GM11168 (cell line): ENCODE data around the gene TOGARAM2.

Source experiments
- in situ Hi-C: fragments of 300-500 bp; cut with MboI; formaldehyde crosslinking; loops from one replicate; pipeline ENCODE4 v1.12.0; 2022; ENCODE audit warnings: low sequenced_read_pairs; ENCODE audit not compliant: unreplicated experiment

TOGARAM2 gene

DNA sequence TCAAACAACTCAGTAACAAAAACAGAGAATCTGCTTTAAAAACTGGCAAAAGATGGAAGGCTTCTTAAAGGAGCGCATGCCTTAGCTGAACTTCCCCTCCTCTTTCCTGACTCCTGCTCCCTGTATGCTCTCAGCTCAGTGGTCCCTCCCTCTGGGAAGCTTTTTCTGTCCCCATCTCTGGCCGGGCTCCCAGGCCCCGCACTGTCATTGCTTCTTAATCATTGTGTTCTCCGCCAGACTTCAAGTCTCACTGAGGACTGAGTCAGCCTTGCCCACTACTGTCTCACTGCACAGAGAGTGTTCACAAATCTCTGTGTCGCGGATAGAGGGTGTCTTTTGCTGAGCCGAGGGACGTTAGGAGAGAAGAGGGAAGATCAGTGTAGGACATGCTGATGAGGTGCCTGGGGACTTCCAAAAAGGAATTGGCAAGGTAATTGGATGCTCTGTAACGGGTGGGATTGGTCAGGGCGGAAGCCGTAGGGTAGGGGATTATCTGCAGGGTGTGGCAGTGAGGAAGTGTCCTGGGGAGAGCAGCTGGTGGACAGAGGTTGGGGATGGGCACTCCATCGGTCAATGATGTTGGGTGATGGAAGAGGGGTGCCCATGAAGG, 16.2 kb downstream of the TOGARAM2 start:
- in situ Hi-C loops: no loop called here

DNA sequence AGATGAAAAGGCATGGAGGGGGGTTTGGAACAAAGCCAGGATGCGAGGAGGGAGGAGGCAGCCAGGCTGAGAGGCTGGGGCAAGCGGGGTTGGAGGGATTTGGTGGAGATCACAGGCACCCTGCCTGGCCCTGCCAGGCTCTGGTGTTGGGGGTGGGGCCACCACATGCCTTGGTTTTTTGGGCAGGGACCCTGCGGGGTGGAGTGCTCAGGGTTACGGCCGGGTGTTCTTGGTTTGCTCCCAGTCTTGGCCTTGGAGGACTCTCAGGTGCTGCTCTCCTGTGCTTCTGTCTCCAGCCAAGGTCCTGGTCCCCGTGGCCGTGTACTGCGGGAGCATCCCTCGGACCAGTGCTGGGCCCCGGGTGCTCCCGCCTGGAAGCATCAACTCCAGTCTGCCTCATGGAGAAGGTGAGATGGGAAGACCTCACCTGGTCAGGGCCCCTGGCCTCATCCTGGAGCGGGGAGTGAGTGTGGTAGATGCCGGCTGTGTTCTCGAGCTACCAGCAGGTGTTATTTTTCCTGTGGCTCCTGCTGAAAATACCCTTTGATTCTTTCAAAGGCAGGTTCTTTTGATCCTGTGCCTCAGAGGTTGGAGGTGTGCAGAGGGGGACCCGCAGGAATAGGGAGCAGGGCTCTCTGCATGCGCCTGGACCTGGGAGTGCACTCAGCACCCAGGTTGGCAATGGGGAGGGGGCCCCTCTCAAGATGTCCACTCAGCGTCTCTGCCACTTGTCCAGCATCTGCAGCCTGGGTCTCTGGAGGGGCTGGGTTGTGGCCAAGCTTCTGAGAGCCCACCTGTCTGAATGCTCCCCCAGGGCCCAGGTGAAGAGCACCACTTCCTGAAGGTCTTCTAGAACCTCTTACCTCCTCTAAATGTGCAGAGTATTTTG, 17.0 kb downstream of the TOGARAM2 start:
- in situ Hi-C loops: no loop called here

DNA sequence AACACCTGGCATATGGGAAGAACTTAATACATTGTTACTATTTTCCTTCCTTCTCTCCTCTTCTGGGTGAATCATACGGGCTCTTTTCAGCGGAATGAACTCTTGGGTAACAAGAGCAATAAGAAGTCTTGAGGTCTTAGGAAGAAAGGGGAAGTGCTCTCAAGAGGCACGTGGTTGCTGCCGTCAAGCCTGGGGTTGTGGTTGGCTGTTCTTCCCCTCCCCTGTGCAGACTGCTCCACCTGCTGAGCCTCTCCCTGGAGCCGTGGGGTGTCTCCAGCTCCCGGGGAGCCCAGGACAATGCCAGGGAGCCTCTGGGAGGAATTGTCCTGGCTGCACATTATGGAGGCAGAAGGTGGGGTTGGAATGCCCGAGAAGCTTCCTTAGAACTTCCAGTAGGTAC, 19.4 kb downstream of the TOGARAM2 start:
- in situ Hi-C loops: no loop called here

DNA sequence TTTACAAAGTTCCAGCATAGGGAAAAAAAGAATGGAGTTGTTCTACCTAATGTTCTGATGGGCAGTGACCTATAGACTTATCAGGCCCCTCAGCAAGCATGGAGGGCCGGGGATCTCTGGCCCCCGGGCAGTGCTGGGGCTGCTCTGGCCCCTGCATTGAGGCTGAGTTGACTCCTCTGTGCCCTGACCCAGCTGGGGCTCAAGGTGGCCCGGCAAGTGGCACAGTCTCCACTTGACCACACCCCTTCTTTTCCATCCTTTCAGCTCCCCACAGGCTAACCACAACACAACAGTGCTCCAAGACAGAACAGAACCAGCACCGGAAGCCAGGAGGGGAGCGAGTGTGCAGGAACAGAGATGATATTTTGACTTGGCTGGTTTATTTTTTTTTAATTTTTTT, 19.9 kb downstream of the TOGARAM2 start:
- in situ Hi-C loops: no loop called here

DNA sequence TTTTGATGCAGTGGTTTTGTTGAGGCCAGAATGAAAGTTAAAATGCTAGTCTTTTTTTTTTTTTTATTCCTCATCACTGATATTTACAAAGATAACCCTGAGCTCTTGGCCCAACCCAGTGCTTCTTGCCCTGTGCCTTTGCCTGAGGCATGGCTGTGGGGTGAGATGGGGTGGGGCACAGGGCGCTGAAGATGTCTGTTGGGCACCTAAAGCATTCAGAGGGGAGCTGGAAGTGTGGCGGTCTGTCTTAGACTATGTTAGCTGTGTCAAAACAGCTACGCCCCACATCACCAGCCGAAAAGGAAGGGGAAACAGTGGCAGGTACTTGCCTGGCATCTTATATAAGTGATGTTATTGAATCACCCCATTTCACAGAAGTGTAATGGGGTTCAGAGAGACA, 20.7 kb downstream of the TOGARAM2 start:
- in situ Hi-C loops: no loop called here

DNA sequence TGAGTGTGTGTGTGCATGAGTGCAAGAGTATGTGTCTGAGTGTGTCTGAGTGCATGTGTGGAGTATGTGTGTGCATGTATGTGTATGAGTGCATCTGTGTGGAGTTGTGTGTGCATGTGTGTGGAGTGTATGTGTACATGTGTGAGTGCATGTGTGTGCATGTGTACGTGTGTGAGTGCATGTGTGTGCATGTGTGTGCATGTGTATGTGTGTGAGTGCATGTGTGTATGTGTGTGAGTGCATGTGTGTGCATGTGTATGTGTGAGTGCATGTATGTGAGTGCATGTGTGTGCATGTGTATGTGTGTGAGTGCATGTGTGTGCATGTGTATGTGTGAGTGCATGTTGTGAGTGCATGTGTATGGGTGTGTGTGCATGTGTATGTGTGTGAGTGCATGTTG, 23.7 kb downstream of the TOGARAM2 start:
- in situ Hi-C loops: no loop called here

DNA sequence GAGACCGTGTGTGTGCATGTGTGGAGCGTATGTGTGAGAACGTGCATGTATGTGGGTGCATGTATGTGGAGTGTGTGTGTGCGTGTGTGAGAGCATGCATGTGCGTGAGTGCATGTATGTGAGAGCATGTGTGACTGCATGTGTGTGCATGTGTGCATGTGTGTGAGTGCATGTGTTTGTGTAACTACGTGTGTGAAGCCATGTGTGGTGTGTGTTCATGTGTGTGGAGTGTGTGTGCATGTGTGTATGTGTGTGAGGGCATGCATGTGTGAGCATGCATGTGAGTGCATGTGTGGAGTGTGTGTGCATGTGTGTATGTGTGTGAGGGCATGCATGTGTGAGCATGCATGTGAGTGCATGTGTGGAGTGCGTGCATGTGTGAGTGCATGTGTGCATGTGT, 24.2 kb downstream of the TOGARAM2 start:
- in situ Hi-C loops: no loop called here

DNA sequence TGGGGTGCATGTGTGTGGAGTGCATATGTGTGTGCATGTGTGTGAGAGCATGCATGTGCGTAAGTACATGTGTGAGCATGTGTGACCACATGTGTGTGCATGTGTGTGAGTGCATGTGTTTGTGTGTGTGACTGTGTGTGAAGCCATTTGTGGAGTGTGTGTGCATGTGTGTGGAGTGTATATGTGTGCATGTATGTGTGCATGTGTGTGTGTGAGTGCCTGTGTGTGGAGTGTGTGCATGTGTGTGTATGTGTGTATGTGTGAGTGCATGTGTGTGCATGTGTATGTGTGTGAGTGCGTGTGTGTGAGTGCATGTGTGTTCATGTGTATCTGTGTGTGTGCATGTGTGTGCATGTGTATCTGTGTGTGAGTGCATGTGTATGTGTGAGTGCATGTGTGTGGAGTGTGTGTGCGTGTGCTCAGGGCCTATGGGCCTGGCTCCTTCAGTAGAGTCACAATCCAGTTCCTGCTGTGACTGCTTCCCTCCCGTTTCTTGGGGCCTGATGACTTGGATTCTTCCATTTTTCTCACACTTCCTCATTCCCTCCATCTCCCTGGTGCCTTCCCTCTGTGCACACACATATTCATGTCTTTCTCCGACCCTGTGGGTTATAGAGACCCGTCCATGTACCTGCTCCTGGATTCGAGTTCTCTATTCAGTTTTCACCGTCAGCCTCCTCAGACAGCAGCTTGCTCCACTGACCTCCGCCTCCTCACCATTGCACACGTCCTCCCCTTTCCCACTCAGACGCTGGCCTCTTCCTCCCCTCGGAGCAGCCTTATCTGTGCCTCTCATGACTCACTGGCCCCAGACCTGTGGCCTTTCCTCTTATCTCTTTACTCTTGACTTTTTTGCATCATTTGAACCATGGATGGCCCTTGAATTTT, 25.2 kb downstream of the TOGARAM2 start:
- in situ Hi-C loops: no loop called here

DNA sequence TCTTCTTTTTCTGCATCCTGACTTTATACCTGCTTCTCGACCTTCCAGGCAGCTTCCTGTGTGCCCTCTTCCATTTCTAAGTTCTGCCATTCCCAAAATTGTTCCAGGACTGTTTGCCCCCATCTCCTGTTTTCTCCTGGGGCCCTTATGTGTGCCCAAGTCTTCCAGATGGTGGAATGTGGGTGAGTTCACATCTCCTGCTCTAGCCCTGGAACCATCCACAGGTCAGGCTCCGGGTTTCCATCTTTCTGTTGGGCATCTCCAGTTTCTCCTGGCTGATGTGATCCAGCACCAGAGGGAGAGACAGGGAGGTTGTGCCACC, 25.8 kb downstream of the TOGARAM2 start:
- in situ Hi-C loops: no loop called here

DNA sequence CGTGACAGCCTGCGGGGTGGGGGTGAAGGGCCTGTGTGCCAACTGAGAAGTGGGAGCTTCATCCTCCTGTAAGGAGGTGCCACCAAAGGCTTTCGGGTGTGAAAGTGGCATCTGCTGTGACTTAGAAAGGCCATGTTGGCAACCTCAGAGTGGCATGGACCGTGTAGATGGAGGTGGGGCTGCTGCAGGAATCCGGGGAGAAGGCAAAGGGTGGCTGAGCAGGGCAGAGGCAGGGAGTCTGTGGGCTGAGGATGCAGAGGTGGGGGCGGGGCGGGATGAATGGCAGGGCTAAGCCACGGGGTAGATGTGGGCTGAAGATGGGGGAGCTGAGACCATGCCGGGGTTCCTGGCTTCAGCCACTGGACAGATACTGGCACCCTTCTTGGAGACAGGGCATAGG, 28.2 kb downstream of the TOGARAM2 start:
- in situ Hi-C loops: no loop called here

DNA sequence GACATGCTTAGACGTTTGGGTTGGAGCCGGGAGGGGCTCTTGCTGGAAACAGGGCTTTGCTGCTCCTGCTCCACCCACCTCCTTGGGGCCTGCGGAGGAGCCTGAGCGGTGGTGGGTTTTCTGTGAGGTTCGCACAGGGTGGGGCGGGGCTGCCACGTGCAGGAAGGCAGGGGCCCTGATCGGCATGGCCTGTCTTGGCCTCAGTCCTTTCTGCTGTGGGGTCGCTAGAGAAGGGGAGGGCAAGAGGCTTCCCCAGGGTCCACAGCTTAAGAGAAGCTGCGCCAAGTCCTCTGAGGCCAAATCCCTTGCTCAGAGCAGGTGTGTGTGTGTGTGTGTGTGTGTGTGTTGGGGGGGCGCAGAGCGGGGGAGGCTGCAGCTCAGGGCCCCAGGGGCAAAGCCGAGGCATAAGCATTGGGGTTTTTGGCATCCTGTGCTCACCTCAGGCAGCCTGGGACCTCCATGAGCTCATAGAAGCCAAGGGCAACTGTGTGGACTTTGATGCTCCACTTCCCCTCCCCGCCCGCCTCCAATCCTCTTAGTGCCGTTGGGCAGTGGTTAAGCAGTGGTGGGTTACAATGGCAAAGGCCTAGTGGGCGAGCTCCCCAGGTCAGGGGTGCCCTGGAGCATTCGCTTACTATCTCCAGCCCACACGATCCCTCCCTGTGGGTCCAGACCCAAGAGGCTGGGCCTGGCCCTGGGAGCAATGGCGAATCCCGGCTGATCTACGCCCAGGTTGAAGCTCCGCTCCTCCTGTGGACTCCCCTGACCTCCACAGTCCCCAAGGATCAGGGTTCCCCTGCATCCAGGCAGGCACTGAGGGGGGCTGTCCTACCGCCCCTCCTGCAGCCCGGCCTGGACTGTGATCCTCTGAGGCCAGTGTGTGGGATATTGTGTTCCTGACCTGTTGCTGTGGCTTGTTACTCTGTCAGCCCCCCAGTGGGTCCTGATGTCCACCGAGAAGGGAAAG, 28.9 kb downstream of the TOGARAM2 start:
- in situ Hi-C loops: no loop called here

DNA sequence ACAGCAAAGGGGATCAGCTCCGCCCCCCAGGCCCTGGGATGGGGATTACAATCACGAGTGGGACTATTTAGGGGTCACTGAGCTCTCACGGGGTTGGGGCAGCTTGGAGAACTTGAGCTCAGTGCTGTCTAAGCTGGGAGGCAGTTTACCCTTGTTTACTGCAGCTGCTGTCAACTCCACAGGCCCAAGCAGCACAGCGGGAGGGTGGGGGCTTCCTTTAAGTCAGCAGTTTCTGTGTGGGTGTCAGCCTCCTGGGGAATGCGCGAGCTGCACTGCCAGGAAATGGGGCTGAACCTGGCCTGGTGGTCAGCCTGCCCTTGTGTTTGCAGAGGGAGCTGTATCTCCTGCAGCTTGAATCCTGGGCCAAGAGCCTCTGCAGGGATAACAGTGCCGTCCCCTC, 29.8 kb downstream of the TOGARAM2 start:
- in situ Hi-C loops: no loop called here

DNA sequence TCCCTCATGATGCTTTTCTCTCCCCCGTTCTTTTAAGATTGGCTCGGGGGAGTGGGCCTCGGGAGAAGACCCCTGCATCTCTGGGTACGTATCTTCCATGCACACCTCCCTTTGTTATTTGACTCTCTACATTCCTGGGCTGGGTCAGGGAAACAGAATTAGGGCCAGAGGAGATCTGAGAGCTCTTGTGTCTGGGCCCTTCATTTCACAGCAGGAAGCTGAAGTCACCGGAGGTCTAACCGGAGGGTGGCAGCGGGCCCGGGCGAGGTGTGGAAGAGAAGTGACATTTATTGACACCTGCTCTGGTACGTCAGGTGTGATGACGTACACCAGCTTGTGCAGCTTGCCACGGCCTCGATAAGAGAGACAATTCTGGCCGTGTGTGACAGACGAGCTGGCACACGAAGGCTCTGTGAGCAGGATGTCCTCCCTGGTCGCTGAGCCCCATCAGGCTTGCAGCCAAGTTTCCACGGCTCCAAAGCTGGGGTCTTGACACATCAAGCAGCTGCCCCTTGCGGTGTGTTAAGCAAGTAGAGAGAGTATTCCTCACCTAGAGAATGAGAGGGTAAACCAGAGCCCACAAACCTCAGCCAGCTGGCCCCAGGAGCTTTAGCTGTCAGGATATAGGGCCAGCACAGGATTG, 30.4 kb downstream of the TOGARAM2 start:
- in situ Hi-C loops: no loop called here

DNA sequence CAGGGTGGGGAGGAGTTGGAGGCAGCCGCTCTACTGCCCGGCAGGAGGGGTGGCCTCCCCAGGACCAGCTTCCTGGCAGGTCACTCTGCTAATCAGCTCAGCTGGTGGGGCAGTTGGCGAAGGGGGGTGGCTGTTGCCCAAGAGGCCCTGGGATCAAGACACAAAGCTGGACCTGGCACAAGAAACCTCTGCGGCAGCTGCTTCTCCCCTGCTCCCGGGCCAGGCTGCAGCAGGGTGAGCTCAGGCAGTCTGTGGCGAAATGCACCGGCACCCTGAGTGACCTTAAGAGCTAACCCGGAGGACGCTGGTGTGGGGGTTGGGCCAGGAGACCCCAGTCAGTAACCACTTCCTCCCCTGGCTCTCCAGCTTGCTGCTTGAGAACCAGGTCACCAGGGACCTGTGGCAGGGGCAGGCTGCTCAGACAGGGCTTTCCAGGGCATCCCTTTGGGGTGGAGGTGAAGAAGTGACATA, 31.1 kb downstream of the TOGARAM2 start:
- in situ Hi-C loops: no loop called here

DNA sequence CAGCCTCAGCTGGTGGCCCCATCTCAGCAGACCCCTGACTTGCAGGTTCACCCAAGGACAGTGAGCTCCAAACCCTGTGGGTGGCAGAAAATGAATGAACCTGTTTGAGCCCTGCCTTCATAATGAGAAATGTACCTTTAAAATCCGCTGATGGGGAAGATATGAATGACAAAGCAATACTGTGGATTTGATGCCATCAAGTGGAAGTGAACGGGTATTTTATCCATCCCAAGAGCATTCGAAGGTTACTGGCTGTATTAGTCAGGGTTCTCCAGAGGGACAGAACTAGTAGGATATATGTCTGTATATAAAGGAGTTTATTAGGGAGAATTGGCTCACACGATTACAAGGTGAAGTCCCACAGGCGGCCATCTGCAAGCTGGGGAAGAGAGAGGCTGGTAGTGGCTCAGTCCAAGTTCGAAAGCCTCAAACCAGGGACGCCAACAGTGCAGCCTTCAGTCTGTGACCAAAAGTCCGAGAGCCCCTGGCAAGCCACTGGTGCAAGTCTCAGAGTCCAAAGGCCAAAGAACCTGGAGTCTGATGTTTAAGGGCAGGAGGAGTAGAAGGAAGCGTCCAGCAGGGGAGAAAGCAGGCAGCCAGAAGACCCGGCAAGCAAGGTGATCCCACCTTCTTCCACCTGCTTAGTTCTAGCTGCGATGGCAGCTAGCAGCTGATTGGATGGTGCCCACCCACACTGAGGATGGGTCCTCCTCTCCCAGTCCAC, 32.1 kb downstream of the TOGARAM2 start:
- in situ Hi-C loops: no loop called here

DNA sequence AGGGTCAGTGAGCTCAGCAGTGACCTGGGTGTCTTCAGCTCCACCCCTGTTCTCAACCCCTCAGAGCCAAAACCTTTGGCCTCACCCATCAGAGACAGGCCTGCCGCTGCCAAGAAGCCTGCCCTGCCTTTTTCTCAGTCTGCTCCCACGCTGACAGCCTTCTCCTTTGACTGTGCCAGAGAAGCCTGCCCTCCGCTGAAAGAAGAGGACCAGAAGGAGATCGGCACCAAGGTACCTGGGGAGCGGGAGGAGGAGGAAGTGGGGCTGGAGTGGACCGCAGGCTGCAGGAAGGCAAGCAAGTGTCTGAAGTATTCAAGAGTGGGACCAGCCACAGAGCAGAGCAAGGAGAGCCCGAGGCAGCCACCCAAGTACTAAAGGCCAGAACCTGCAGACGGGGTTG, 33.2 kb downstream of the TOGARAM2 start:
- in situ Hi-C loops: no loop called here

DNA sequence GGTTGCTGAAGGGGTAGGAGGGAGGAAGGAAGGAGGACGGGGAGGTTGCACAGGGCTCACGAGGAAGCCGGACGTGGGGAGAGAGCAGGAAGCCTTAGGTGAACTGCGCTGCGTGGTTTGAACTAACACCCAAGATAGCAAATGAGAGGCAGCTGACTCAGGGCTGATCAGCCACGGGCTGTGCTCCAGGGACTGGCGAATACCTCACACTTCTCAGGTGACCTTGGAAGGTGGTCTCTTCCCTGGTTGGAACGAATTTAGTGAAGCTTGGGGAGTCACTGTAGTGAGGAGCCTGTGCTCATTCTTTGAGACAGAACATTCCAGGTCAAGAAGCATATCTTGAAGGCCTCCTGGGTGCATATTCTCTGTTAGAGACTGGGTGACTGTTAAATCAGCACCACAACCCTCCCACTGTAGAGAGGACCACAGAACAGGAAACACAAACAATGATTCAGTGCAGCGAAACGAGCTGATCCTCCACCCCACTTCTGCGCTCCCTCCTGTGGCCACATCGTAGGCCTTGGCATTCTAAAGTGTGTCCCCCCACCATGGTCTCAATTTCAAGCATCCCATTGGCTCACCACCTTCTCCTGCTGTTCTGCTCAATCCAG, 33.8 kb downstream of the TOGARAM2 start:
- in situ Hi-C loops: no loop called here

DNA sequence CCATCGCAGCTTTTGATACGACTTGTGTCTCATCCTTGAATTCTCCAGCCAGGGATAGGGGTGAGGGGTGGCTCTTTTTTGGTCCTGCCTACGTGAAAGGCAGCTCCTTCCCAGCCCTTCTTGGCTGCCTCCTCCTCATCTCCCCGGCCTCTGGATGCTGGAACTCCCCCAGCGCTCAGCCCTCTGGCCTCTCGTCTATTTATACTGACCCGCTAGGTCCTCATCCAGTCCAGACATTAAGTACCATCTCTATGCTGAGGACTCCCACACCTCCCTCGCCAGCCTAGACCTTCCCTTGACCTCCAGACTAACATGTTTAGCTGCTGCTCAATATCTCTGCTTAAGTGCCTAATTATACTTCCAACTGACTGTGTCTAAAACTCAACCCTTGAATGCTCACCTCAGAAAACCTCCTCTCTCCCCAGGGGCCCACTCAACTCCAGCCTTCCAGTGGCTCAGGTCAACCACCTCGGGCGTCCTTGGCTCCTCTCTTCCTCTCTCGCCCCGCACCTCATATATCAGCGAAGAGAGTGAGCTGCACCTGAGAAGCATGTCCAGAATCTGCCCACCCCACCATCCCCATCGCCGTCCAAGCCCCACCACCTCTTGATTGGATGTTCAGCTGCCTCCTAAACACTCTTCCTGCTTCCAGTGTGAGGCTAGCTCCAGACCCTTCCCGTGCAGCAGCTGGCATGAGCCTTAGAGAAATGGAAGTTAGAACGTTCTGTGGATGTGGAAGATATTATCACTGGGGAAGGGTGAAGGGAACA, 34.8 kb downstream of the TOGARAM2 start:
- in situ Hi-C loops: no loop called here
